H1 (cell line): ENCODE measurements around the gene PSG5. TPM values are rescaled to one million over a fixed set of nuclear protein-coding genes. Genes with fewer than 3 reads are reported as not detected.
"Not testable (repeated sequence)": the region's sequence is repeated elsewhere in the genome, so short reads cannot be mapped to it uniquely, and the experiment has no call there.

Source experiments
- CTCF ChIA-PET: fragments of 300-600 bp; sonication (Branson Sonifier 250); formaldehyde crosslinking; loops from one replicate; lab custom pipeline; 2021; ENCODE audit not compliant: partially characterized antibody; lab: Charles Lee
- POLR2A ChIA-PET: fragments of 300-600 bp; sonication (Branson Sonifier 250); formaldehyde crosslinking; loops from one replicate; lab custom pipeline; 2021; ENCODE audit warnings: inconsistent platforms; ENCODE audit not compliant: partially characterized antibody; lab: Charles Lee
- DNase-seq, 2 experiments: peaks; one replicate each; pipeline versions ENCODE4 v3.0.0 to v3.0.0-alpha.2; 2010 to 2022; ENCODE audit warnings: low spot score in 2 of 2, low read depth in 1 of 2, mixed read lengths in 1 of 2
- FAIRE-seq: peaks from 2 replicates; lab custom pipeline; 2011; peaks lifted over from hg19 to GRCh38; lab: Jason Lieb, UNC
- H2AFZ ChIP-seq: 2 replicates; pipeline ENCODE4 v1.8.1; 2012; ENCODE audit warnings: low read length, inconsistent platforms
- H2AK5ac ChIP-seq: 2 replicates; pipeline ENCODE4 v1.6.1; 2013; ENCODE audit warnings: low read depth, low read length
- H2BK120ac ChIP-seq: replicated peaks from 2 replicates; pipeline ENCODE3; 2013; ENCODE audit warnings: low read depth, low read length, inconsistent platforms
- H2BK12ac ChIP-seq: 2 replicates; pipeline ENCODE4 v1.6.1; 2013; ENCODE audit warnings: low read depth, low read length
- H2BK15ac ChIP-seq: 2 replicates; pipeline ENCODE4 v1.6.1; 2013; ENCODE audit warnings: low read length
- H2BK20ac ChIP-seq: 2 replicates; pipeline ENCODE4 v1.6.1; 2013; ENCODE audit warnings: low read length
- H2BK5ac ChIP-seq: 2 replicates; pipeline ENCODE4 v1.6.1; 2013; ENCODE audit warnings: low read depth, low read length
- H3K14ac ChIP-seq: 2 replicates; pipeline ENCODE4 v1.6.1; 2013; ENCODE audit warnings: inconsistent platforms; ENCODE audit not compliant: insufficient read length
- H3K18ac ChIP-seq: 2 replicates; pipeline ENCODE4 v1.6.1; 2013; ENCODE audit warnings: low read length; ENCODE audit errors: extremely low read depth
- H3K23ac ChIP-seq: 2 replicates; pipeline ENCODE4 v1.6.1; 2013; ENCODE audit warnings: inconsistent platforms; ENCODE audit not compliant: insufficient read length
- H3K23me2 ChIP-seq: 2 replicates; pipeline ENCODE4 v1.6.1; 2013; ENCODE audit warnings: low read depth, low read length
- H3K27ac ChIP-seq: 2 replicates; pipeline ENCODE4 v1.6.1; 2011; ENCODE audit warnings: low read depth, low read length, inconsistent platforms
- H3K27me3 ChIP-seq, 4 experiments: replicated peaks in 1 of 4; 1 replicate in 1 of 4; 2 replicates in 3 of 4; pipeline versions ENCODE4 v1.6.1 to v1.8.1; 2011 to 2013; ENCODE audit warnings: low read length in 3 of 4, mild to moderate bottlenecking in 3 of 4, inconsistent platforms in 2 of 4, mixed read lengths in 2 of 4, moderate library complexity in 1 of 4; ENCODE audit not compliant: control insufficient read depth in 3 of 4, insufficient read depth in 3 of 4; ENCODE audit errors: extremely low read depth in 1 of 4
- H3K36me3 ChIP-seq, 4 experiments: 2 replicates each; pipeline versions ENCODE4 v1.6.1 to v1.8.1; 2011 to 2013; ENCODE audit warnings: mild to moderate bottlenecking in 4 of 4, low read length in 3 of 4, moderate library complexity in 2 of 4, control low read depth in 1 of 4, inconsistent platforms in 1 of 4; ENCODE audit not compliant: insufficient read depth in 4 of 4, control insufficient read depth in 2 of 4
- H3K4ac ChIP-seq: replicated peaks from 2 replicates; pipeline ENCODE3; 2013; ENCODE audit warnings: low read length, low read depth, mixed read lengths, inconsistent platforms; ENCODE audit not compliant: insufficient read length
- H3K4me1 ChIP-seq, 4 experiments: replicated peaks in 1 of 4; 1 replicate in 1 of 4; 2 replicates in 3 of 4; pipeline versions ENCODE4 v1.6.1 to v1.8.1; 2011 to 2013; ENCODE audit warnings: low read length in 3 of 4, inconsistent platforms in 2 of 4, mixed read lengths in 1 of 4; ENCODE audit not compliant: insufficient read depth in 4 of 4, control insufficient read depth in 3 of 4
- H3K4me2 ChIP-seq, 2 experiments: 2 replicates each; pipeline versions ENCODE4 v1.6.1 to v1.8.1; 2011 to 2013; ENCODE audit warnings: low read depth in 2 of 2, low read length in 2 of 2, control low read depth in 1 of 2, inconsistent platforms in 1 of 2, mild to moderate bottlenecking in 1 of 2; ENCODE audit not compliant: insufficient read depth in 1 of 2
- H3K4me3 ChIP-seq, 4 experiments: fragments of 200-600, 300-600 bp in 1 of 4; sonication (generic), shearing (Covaris generic), sonication (Bioruptor Twin) in 1 of 4; 2 replicates each; pipeline versions ENCODE4 v1.5.1 to v1.8.1; 2011 to 2016; ENCODE audit warnings: low read length in 4 of 4, low read depth in 3 of 4, control low read depth in 2 of 4, inconsistent platforms in 2 of 4, mild to moderate bottlenecking in 2 of 4, mixed read lengths in 1 of 4, moderate library complexity in 1 of 4; ENCODE audit not compliant: insufficient read depth in 2 of 4; ENCODE audit errors: extremely low read depth in 1 of 4
- H3K56ac ChIP-seq: replicated peaks from 2 replicates; pipeline ENCODE3; 2013; ENCODE audit warnings: low read depth, mild to moderate bottlenecking, mixed read lengths, low read length, inconsistent platforms; ENCODE audit not compliant: insufficient read length
- H3K79me1 ChIP-seq: 2 replicates; pipeline ENCODE4 v1.6.1; 2013; ENCODE audit warnings: low read depth, low read length, control low read depth
- H3K79me2 ChIP-seq, 2 experiments: 2 replicates each; pipeline versions ENCODE4 v1.6.1 to v1.8.1; 2012 to 2013; ENCODE audit warnings: low read length in 2 of 2, mild to moderate bottlenecking in 2 of 2, inconsistent platforms in 1 of 2; ENCODE audit not compliant: insufficient read depth in 2 of 2, control insufficient read depth in 1 of 2
- H3K9ac ChIP-seq, 4 experiments: replicated peaks in 1 of 4; 1 replicate in 1 of 4; 2 replicates in 3 of 4; pipeline versions ENCODE4 v1.6.1 to v1.8.1; 2011 to 2013; ENCODE audit warnings: low read depth in 3 of 4, low read length in 3 of 4, control low read depth in 2 of 4, mild to moderate bottlenecking in 2 of 4, moderate library complexity in 2 of 4, inconsistent platforms in 1 of 4; ENCODE audit errors: extremely low read depth in 1 of 4
- H3K9me3 ChIP-seq, 2 experiments: 2 replicates each; pipeline versions ENCODE4 v1.6.1 to v1.8.1; 2012 to 2013; ENCODE audit warnings: mild to moderate bottlenecking in 2 of 2, moderate library complexity in 2 of 2, control low read depth in 1 of 2, inconsistent platforms in 1 of 2, low read depth in 1 of 2, low read length in 1 of 2, mixed read lengths in 1 of 2; ENCODE audit not compliant: insufficient read depth in 2 of 2
- H4K20me1 ChIP-seq, 2 experiments: replicated peaks in 1 of 2; 2 replicates each; pipeline versions ENCODE3 to v1.8.1; 2011 to 2013; ENCODE audit warnings: inconsistent platforms in 2 of 2, low read length in 2 of 2, mild to moderate bottlenecking in 1 of 2; ENCODE audit not compliant: insufficient read depth in 2 of 2, control insufficient read depth in 1 of 2
- H4K5ac ChIP-seq: 2 replicates; pipeline ENCODE4 v1.6.1; 2013; ENCODE audit warnings: low read length, low read depth, mixed read lengths, inconsistent platforms; ENCODE audit not compliant: insufficient read length
- H4K8ac ChIP-seq: 2 replicates; pipeline ENCODE4 v1.8.0; 2013; ENCODE audit warnings: mild to moderate bottlenecking, moderate library complexity, low read length, inconsistent platforms; ENCODE audit not compliant: insufficient read depth; ENCODE audit errors: extremely low read depth
- H4K91ac ChIP-seq: replicated peaks from 2 replicates; pipeline ENCODE3; 2013; ENCODE audit warnings: low read length, mixed read lengths, inconsistent platforms; ENCODE audit not compliant: insufficient read length
- WGBS, 2 experiments: shearing (Covaris generic) in 1 of 2; methylation state at CpG; one replicate each; pipeline versions ENCODE4 v1.1.6 to v1.1.7; 2013 to 2015; ENCODE audit warnings: low lambda C conversion rate in 2 of 2, mixed read lengths in 2 of 2, inconsistent platforms in 1 of 2, low coverage in 1 of 2, missing lambda C conversion rate in 1 of 2; ENCODE audit not compliant: insufficient replicate concordance in 2 of 2, insufficient coverage in 1 of 2, insufficient read length in 1 of 2; ENCODE audit errors: extremely low coverage in 1 of 2, missing lambda C conversion rate in 1 of 2; 5-methylcytosine and 5-hydroxymethylcytosine counted together
- polyA plus RNA-seq, 7 experiments: library from polyadenylated mRNA; depleted of rRNA in 3 of 7; stranded (reverse) in 5 of 7; unstranded in 2 of 7; fragments of >200 nt in 5 of 7; fragments of 200-250 nt in 2 of 7; gene quantifications; 1 replicate in 5 of 7; 2 replicates in 1 of 7; 4 replicates in 1 of 7; pipeline versions ENCODE4 v1.2.1 to v1.2.3, GENCODE V29; 2011 to 2013; ENCODE audit warnings: missing spikeins in 2 of 7, mixed read lengths in 2 of 7
- total RNA-seq: library from RNA; stranded (reverse); fragmentation: NEBNext Ultra II Directional; extraction: Animal tissue kit (Norgen Biotek cat#: 25700); gene quantifications from 2 replicates; pipeline ENCODE4 v1.2.1, GENCODE V29; 2021

The PSG5 gene
- total and polyA plus RNA-seq, 2 of the 8 experiments (the other 6 are each of a cell fraction or from before 2014, with no cell fraction given) = not detected

DNA sequence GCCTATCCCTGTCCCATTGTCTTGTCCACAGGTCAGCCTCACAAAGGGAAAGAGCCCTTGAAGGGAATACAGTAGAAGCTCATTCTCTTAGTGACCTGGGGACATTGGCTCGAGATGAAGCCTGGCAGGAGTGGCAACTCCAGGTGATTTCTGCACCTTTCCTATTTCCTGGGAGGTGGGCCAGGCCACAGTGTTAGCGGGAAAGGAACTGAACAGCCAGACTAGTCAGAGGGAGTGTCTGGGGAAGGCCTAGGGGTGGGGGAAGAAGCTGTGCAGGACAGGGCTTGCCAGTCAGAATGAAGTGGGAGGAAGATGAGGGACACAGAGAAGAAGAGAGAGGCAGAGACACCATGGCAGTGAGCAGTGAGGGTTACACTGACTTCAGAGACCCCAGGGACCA, 15.6 kb upstream of the PSG5 start:
- H3K9ac ChIP-seq, H3K27ac ChIP-seq, H3K4me2 ChIP-seq, H4K5ac ChIP-seq, POLR2A ChIA-PET, H3K27me3 ChIP-seq, H2AK5ac ChIP-seq, H4K91ac ChIP-seq, H2BK20ac ChIP-seq, CTCF ChIA-PET, H3K23me2 ChIP-seq, H3K56ac ChIP-seq, H2BK12ac ChIP-seq, H3K4me1 ChIP-seq, H3K4me3 ChIP-seq, H2BK120ac ChIP-seq, H2BK5ac ChIP-seq, H3K23ac ChIP-seq, H3K4ac ChIP-seq, H4K20me1 ChIP-seq, H3K18ac ChIP-seq, H3K79me1 ChIP-seq, H3K79me2 ChIP-seq, DNase-seq, H3K36me3 ChIP-seq, H4K8ac ChIP-seq, H2BK15ac ChIP-seq, H2AFZ ChIP-seq, H3K14ac ChIP-seq, FAIRE-seq: not testable (repeated sequence)
- H3K9me3 ChIP-seq = peaks cover 16 to 56% of the 10 kb centered on the region in 2 experiments; a peak in 3 of 4 replicates
- 53% methylated on average over 2 of the region's 2 CpGs; no CpG with 5 or more reads in 1 of the 2 experiments for WGBS, 2 experiments

DNA sequence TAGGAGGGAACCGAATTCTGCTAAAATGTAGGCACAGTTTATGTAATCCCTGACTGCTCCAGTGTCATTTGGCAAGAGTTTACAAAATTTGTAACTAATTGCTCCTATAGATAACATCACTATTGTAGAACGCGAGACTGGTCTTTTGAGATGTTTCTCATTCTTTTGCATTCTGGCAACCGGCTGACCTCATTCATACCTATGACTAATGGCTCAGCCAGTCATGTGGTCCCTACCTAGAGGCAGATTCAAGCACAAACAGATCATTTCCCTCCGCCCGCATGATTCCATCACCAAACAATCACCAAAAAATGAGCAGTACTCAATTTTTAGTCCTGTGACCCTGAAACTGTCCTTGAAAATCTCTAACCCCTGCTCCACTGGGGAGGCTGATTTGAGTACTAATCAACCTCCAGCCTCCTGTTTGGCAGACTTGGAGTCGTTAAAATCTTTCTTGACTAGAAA, 15.0 kb upstream of the PSG5 start:
- H4K91ac ChIP-seq, H2BK15ac ChIP-seq, FAIRE-seq, H4K5ac ChIP-seq, CTCF ChIA-PET, H3K4me1 ChIP-seq, H2AFZ ChIP-seq, H4K20me1 ChIP-seq, H3K14ac ChIP-seq, H3K4me2 ChIP-seq, H3K4ac ChIP-seq, H3K4me3 ChIP-seq, H3K9ac ChIP-seq, H3K79me2 ChIP-seq, H3K79me1 ChIP-seq, H3K23ac ChIP-seq, H3K27me3 ChIP-seq, H2BK12ac ChIP-seq, H2AK5ac ChIP-seq, H2BK20ac ChIP-seq, H2BK120ac ChIP-seq, H3K23me2 ChIP-seq, H3K27ac ChIP-seq, H2BK5ac ChIP-seq, H3K56ac ChIP-seq, DNase-seq, H4K8ac ChIP-seq, POLR2A ChIA-PET, H3K36me3 ChIP-seq, H3K18ac ChIP-seq: not testable (repeated sequence)
- WGBS, 2 experiments = 80% methylated on average over 7 of the region's 7 CpGs; no CpG with 5 or more reads in 1 of the 2 experiments
- peaks cover 16 to 51% of the 10 kb centered on the region in 2 experiments; a peak in 3 of 4 replicates for H3K9me3 ChIP-seq
